ENCODE measurements around the gene SPIRE2.

DNA sequence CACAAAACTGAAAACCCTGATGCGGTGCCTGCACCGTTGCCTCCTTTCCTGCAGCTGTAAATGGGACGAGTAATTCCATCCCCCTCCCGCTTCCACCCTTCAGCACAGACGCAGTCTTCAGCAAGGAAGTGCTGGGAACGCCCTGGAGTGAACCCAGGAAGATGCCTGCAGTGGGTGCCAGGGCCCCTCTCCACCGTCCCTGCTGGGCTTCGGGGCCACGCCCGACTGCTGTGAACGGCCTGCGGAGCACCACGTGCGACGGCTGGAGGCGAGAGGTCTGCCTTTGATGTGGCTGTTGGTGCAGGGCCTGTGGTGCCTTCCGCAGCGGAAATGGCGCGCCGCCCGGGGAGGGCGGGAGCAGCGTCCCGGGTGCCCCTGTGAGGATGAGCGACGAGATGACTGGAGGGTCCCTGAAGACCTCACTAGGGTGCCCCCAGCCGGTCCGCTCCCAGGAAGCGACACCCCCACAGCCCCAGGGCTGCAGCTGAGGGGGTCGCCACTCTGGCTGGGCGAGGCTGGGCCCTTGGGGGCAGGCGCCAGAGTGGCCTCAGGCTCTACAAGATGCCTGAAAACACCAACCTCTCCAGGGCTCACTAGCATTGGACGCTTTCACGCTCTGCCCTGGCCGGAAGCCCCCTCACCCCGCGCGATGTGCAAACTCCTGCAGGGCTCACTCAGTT is 89.6 kb downstream of the SPIRE2 start:
- TF ChIP-seq CTCF (IDR thresholded peaks at IDR 0.05) (no peak), POLR2A (IDR thresholded peaks at IDR 0.05) (no peak)
